ENCODE results near the gene ITSN1.

Gene ITSN1

DNA sequence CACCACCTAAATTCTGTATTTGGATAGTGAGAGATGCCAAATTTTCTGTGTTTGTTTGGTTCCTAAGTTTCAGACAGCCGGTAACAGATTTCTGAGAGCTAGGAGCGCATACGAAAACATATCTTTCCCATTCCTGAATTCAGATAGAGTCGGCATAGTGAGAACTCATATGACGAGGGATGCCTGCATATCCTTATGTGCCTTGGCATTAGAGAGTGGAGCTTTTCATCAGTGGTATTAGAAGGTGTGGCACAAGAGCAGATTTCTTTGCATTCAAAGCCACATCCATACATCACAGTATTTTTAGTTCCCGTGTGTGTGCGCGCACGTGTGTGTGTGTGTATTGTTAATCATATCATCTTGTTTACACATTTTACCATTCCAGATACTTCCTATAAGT, 187.5 kb downstream of the ITSN1 start:
- in situ Hi-C loops (cut with MboI; ENCODE audit: low sequenced_read_pairs): no loop called here

DNA sequence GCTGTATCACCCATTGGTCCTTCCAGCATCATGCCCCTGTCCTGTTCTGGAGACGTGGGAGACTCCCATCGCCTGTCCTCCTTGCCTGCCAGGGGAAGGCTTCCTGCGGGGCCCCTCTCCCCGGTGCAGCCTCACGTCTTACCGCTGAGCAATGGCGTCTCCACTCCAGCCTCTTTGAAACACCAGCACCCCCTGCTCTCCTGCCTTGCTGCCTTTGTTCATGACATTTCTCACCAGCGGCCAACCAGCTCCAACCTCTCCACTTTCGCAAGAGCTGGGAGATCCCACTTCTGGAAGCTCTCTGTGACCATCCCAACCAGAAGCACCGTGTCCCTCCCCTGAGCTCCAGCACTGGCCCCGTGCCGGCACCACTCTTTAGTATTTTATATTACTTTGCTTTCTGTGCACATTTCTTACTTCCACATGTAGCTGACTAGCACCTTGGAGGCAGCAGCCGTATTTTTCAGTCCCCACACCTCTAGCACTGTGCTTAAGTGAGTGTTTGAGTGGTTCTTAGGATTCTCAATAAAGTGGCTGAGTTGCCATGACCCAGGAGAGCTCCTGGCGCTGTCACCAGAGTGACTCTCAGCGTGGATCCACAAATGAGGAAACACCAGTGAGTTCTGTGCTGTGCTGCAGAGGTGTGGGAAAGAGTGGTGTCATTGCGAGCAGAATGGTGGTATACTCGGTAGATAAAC, 189.8 kb downstream of the ITSN1 start:
- in situ Hi-C loops (cut with MboI; ENCODE audit: low sequenced_read_pairs): no loop called here

DNA sequence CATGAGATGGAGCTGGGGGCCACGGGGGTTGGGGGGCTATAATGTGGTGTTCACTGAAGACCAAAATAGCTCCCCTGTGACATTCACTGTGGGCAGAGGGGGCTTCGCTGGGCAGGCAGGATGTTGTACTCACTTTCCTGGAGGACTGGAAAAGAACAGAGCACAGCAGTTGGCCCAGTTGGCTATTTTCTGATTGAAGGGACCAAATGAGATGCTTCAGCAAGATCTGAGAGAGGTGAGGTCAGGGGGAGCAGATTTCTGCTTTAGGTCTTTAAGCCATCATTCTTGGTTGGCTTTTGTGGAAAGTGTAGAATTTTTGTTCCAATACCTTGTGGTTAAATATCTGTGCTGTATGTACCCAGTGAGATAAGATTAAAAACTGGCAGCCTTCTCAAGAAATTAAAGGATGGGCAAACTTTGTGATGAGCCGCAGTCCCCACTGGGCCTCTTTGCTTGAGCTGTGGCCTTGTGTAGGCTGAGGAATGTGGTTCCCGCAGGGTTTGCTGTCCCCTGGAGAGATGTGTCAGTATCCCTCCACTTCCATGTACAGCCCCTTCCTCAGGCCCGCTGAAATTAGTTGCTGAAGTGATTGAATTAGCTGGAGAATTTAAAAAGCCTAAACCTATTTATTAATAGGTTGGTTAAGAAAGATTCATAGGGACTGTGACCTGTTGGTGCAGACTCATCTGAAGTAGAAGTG, 192.7 kb downstream of the ITSN1 start:
- in situ Hi-C loops (cut with MboI; ENCODE audit: low sequenced_read_pairs): no loop called here

DNA sequence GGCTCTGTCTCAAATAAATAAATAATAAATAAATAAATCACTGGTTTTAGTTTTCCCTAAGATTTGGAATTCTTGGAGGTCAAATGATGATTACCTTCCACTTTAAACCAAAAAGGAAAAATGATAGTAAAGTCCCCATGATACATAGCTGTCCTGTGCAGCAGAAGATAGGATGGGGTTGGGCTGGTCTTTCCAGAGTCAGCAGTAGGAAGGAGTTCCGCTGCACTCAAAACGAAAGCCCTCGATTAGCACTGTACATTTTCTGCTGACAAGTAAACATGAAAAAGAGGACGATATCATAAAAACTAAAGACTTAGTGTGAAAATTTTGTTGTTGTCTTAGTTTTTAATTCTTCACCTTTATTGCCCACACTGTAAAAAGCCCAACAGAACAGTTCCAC, 193.6 kb downstream of the ITSN1 start:
- in situ Hi-C loops (cut with MboI; ENCODE audit: low sequenced_read_pairs): no loop called here

DNA sequence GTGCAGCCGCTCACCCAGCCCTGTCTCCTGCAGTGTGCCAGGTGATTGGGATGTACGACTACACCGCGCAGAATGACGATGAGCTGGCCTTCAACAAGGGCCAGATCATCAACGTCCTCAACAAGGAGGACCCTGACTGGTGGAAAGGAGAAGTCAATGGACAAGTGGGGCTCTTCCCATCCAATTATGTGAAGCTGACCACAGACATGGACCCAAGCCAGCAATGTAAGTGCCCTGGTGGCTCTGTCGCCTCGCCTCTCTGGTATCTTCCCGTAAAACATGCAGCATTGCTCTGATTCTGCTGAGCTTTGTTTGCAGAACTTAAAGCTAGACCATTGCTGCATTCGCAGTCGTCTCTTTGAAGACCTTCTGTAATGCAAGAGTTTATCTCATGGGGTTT, 194.1 kb downstream of the ITSN1 start:
- in situ Hi-C loops (cut with MboI; ENCODE audit: low sequenced_read_pairs): no loop called here

DNA sequence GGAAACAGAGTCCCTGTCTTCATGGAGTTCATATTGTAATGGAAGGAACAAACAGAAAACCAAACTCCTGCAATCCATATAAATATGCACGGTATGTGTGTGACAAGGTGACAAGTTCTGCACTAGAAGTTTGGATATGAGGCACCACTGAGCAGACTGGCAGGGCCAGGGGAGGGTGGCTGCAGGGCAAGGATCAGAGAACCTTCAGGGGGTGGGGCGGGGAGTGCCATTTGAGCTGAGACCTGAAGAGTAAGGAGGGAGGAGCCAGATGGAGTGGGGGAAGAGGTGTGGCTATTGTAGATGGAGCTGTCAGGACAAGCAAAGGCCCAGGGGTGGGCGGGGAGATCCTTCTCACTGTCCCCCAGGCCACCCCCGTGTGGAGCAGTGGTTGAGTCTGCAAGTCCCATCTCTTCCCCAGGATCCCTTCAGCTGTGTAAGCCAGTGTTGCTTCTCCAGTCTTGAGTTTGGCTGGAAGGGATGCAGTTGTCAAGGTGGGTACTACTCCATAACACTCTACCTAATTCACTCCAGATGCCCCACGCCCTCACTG, 196.9 kb downstream of the ITSN1 start:
- in situ Hi-C loops (cut with MboI; ENCODE audit: low sequenced_read_pairs): no loop called here

DNA sequence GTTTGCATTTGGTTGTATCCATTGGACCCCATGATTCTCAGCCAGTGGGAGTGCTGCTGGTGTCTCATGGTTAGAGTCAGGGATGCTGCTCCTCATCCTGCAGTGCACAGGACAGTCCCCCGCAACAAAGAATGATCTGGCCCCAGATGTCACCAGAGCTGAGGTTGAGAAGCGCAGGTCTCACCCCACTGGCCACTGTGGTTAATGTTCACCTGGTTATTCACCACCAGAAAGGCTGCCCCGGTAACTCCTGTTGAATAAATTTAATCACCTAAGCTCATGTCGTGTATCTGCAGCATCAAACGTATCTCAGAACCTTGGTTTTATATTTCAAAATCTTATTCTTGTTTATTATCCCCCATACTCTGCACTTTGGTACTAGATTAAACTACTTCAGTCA, 197.5 kb downstream of the ITSN1 start:
- in situ Hi-C loops (cut with MboI; ENCODE audit: low sequenced_read_pairs): no loop called here

DNA sequence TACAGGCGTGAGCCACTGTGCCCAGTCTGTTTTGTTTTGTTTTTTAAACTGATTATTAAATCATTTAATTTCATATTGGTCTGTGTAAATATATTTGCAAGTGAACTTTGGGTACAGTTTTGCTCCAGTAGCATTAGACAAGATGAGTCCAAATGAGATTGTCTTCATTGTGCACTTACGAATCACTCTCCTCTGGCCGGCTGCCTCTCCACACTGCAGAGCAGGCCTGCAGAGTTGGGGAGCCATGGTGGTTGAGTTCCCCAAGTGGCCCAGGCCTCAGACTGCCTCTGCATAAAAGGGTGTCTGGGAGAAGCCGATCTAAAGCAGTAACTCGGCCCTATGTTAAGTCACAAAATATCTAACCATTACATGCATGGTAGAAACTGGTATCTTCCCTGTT, 198.5 kb downstream of the ITSN1 start:
- in situ Hi-C loops (cut with MboI; ENCODE audit: low sequenced_read_pairs): no loop called here

DNA sequence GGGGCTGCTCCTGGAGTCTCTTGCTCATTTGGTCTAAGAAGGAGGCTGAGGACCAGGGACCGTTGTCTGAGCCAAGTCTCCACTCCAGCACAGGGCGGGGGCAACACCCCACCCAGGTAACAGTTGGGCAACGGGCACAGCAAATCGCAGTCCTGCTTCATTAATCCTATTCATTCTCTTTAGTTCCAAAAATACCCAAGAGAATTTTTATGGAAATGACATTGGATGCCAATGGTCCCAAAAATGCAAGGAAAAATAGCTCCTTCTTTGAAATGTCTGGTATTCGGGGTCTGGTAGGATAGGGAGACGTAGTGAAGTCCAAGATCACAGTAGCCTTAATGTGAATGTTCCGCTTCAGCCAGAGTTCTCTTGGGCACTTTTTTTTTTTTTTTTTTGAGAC, 199.3 kb downstream of the ITSN1 start:
- in situ Hi-C loops (cut with MboI; ENCODE audit: low sequenced_read_pairs): no loop called here

DNA sequence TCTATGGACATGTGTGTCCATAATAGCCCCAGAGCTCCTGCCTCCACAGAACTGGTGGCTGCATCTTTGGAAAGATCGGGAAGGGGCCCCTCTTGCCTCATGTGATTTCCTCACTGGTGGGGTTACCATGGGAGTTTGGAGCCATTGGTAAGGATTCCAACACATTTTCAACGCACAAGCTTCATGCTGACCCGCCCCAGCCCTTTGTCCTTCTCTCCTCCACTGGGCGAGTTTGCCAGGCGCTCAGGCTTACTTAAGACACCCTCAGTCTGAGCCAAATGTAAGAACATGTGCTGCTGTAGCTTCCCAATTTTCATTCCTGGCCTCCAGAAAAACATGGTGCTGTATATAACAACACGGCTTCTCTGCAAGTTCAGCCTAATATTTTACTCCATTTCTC, 200.9 kb downstream of the ITSN1 start:
- in situ Hi-C loops (cut with MboI; ENCODE audit: low sequenced_read_pairs): no loop called here

DNA sequence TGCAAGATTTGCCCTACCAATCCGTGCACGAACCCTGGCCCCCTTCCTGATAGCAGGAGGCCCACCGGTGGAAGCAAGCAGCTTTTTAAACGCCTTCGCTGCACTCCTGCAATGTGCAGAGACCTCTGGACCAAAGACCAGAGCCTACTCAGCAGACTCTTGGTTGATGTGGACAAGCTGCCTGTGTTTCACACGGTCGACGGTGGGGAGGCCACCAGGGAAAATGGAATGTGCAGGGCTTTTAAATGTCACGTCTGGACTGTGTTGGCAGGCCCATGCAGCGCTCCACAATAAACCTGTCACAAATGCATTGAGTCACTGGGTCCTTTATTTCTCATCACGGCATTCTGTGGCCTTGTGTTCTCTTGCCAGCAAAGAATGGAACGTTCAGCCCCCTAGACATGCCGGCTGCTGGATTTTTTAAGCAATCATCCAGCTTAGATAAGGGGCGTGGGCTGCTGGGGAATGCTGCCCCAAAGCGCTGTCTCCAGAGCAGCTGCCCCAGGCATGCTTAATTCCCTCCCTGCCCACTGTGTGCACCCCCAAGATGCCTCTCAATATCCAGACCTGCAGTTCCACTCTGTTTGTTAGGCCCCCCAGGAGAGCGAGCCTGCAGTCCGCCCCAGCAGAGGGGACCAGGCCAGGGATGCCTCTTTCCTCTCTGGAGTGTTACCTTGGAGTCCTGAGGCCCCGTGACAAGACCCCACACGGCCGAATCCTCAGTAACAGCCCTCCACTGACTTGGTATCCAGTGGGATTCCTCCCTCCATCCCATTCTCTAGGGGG, 202.0 kb downstream of the ITSN1 start:
- in situ Hi-C loops (cut with MboI; ENCODE audit: low sequenced_read_pairs): no loop called here

DNA sequence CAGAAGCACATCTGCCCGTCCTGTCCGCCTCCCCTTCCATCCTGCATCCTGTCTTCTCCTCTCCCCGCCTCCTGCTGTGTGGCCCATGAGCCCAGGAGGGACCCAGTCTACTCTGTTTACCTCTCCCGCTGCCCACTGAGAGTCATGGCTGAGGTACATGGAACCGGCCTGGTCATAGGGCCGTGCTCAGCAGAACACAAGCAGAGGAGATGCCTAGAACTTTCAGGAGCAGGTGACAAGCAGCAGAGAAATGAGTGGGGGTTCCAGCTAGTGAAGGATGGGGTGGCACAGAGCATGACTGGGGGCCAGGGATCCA, 202.5 kb downstream of the ITSN1 start:
- in situ Hi-C loops (cut with MboI; ENCODE audit: low sequenced_read_pairs): no loop called here

DNA sequence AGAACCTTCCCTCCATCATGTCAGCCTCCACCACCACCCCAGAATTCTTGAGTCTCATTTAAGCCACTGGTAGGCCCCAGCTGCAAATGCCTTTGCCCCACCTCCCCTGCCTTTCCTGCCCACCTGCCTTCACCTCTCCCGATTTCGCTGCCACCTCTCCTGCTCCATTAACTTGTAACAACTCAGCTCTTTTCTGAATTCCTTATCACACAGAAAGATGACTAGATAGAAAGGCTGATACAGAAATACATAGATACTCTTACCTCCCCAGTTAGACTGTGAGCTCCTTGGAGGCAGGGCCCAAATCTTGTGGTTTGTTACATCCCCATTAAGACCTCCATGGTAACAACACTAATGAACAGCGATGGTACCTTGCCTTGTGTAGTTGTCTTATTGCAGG, 203.8 kb downstream of the ITSN1 start:
- in situ Hi-C loops (cut with MboI; ENCODE audit: low sequenced_read_pairs): no loop called here

DNA sequence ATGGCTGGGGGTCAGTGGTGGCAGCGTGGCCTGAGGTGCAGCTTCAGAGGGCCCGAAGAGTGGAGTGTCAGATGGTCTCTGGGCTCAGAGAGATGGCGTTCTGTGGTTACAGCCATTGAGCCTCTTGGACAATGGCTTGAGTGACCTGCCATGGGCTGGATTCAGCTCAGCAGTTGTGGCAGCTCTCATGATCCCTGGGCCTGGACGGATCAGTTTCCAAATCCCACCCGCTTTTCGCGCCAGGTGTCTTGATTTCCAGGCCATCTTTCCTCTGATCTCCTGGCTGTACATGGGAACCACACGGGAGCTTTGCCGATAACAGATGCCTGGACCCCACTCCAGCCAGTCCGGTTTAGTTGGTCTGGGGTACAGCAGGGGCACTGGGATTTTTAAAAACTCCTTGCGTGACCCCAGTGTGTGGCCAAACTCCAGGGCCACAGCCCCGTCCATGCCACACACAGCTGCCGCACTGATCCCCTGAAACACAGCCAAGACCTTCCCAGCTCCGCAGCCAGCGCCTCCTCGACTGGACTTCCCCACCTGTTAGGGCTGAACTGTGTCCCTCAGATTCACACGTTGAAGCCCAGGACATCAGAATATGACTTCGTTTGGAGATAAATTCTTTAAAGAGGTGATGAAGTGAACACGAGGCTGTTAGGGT, 205.4 kb downstream of the ITSN1 start:
- in situ Hi-C loops (cut with MboI; ENCODE audit: low sequenced_read_pairs): no loop called here

DNA sequence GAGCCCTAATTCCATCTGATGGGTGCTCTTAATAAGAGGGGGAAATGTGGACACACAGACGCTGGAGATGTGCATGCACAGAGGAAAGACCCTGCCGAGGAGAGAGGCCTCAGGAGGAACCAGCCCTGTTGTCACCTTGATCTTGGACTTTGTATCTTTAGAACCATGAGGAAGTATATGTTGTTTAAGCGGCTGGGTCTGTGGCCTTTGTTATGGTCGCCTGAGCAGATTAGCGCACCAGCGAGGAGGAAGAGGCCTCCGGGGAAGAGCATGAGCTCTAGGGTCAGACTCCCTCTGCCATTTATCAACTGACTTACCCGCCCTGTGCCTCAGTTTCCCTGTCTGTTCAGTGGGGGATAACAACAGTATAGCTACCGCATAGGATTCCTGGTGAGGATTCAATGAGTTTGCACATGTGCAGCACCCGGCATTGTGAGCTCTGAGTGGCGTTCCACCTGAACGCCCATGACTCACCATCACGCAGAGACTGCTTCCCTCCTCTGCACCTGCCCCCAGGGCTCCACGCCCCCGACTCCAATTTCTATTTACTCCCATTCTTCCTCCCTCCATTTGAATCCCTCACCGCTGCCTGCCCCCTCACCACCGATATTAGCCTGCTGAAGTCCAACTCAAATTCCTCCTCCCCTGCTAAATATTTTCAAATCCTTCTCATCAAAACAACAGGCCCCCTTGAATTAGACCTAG, 206.1 kb downstream of the ITSN1 start:
- in situ Hi-C loops (cut with MboI; ENCODE audit: low sequenced_read_pairs): no loop called here

DNA sequence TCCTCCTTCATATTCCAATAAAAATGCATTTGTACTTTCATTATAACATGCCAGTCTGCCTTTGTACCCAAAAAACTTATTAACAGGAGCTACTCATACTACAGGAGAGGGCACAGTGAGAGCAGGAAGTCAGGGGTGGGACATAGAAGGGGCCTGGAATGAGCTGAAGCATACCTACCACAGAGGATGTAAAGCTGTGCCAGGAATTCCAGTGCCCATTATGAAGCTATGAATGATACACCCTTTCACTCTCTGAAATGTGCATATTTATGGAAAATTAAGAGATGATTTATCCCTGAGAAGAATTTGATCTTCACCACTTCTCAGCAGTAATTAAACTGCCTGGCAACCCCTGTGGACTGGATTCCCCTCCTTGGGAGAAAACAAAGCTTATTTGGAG, 207.5 kb downstream of the ITSN1 start:
- in situ Hi-C loops (cut with MboI; ENCODE audit: low sequenced_read_pairs): no loop called here

DNA sequence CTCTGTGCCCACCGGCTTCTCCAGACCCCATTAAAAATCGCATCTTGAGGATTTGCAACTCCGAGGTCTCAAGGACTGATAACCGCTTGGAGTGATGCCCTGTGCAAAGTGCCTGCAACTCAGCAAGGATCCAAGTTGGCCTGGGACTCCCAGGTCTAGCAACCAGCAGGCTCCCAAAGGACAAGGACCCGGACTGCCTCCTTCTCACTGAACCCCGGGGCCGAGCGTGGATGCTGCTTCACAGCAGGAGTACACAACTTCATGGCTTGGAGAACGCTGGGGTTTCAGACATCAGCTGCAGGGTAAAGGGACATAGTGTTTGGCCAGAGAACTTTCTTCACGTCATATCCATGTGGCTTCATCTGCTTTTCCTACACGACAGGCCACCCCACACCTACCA, 208.1 kb downstream of the ITSN1 start:
- in situ Hi-C loops (cut with MboI; ENCODE audit: low sequenced_read_pairs): no loop called here

DNA sequence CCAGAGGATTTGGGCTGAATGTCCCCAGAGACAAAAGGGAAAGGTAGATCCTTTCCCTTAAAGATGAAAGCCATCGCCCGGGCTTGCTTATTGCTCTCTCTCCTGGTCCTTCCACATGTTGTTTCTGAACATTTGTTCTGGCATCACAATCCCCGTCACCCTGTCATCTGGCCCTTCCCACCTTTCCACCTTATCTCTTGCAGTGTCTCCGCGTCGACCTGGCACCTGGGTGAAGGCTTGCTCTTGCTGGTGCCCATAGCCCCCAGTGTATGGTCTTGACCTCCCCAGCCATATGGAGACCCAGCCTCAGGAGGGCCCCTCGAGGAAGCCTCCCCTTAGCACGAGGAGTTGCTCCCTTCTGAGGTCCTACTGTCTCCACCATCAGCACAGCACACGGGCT, 208.7 kb downstream of the ITSN1 start:
- in situ Hi-C loops (cut with MboI; ENCODE audit: low sequenced_read_pairs): no loop called here

DNA sequence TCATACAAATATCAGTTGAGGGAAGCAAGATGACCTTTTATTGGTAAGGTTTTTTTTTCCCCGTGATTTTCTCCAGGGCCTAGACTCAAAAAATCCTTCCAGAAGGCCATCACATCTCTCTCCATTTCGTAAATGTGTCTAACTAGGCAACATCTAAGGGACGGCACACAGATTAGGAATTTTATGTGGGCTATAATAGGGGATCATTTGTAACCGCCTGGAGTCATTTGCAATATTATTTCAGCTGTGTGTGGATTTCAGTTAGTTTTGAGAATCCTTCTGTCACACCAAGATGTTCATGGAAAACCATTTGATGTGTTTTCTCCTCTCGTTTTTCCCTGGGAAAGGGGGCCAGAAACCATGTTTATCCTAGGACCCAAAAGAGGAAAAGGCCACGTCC, 210.2 kb downstream of the ITSN1 start:
- in situ Hi-C loops (cut with MboI; ENCODE audit: low sequenced_read_pairs): no loop called here

DNA sequence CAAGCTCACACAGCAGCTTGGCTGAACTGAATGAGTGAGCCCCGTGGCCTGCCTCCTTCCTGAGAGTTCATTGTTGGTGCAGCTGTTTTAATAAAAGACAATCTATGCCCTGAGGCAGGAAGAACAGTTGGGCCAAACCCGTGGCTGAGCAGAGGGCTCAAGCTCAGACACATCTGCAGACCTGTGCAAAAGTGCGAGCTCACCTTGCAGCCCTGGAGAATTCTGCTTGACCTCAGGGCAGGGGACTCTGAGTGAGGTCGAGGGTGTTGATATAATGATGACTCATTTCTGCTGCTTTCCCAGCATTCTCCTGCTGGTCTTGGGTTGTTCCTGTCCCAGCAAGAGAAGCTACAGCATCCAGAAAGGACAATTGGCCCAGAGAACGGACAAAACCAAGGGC, 212.3 kb downstream of the ITSN1 start:
- in situ Hi-C loops (cut with MboI; ENCODE audit: low sequenced_read_pairs): no loop called here

DNA sequence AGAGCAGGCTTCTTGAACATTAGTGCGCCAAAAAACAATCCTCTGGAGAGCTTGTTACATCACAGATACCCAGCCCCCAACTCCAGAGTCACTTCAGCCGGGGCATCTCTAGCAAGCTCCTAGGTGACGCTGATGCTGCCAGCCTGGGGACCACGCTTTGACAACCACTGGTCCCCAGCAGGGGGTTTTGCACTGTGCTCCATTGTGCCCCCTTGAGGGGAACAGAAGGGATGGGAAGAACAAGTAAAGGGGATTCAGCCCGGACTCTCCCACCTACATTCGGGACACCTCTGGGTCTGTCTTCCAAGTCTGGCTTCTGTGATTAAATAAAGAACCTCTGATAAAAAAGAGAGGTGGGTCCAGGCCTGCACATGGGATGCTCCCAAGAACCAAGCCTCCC, 212.9 kb downstream of the ITSN1 start:
- in situ Hi-C loops (cut with MboI; ENCODE audit: low sequenced_read_pairs): no loop called here
